ENCODE results near the gene CPT1A.

Gene CPT1A

GRCh38 chr11:68852628-68853027 is 10.9 kb upstream of the CPT1A start:
- DNase-seq: no peak

GRCh38 chr11:68848429-68848828 is 6.7 kb upstream of the CPT1A start:
- no peak for DNase-seq

- DNase-seq: no peak
Measured at GRCh38 chr11:68847395-68847794, 5.7 kb upstream of the CPT1A start.

- DNase-seq: no peak
Measured at GRCh38 chr11:68845351-68846002, 3.8 kb upstream of the CPT1A start.

GRCh38 chr11:68844801-68845200 is 3.1 kb upstream of the CPT1A start:
- no peak for DNase-seq

- DNase-seq: no peak
Measured at GRCh38 chr11:68844376-68844775, 2.7 kb upstream of the CPT1A start.

GRCh38 chr11:68843703-68844312 is 2.1 kb upstream of the CPT1A start:
- no peak for DNase-seq

GRCh38 chr11:68843052-68843561 is 1.4 kb upstream of the CPT1A start:
- DNase-seq: no peak

GRCh38 chr11:68842427-68843051 is 823 bp upstream of the CPT1A start:
- DNase-seq: no peak

- DNase-seq: no peak
Measured at GRCh38 chr11:68840661-68841653, 759 bp downstream of the CPT1A start.

GRCh38 chr11:68839911-68840641 is 1.6 kb downstream of the CPT1A start:
- DNase-seq: no peak

GRCh38 chr11:68839054-68839865 is 2.5 kb downstream of the CPT1A start:
- peak; percentile 81 for DNase-seq

- DNase-seq: no peak
Measured at GRCh38 chr11:68838572-68838964, 3.1 kb downstream of the CPT1A start.

- DNase-seq: no peak
Measured at GRCh38 chr11:68837583-68838571, 3.8 kb downstream of the CPT1A start.

- no peak for DNase-seq
Measured at GRCh38 chr11:68835749-68836148, 6.0 kb downstream of the CPT1A start.

GRCh38 chr11:68835328-68835727 is 6.4 kb downstream of the CPT1A start:
- no peak for DNase-seq

GRCh38 chr11:68832476-68833181 is 9.1 kb downstream of the CPT1A start:
- no peak for DNase-seq

- DNase-seq: no peak
Measured at GRCh38 chr11:68831124-68831523, 10.6 kb downstream of the CPT1A start.

- no peak for DNase-seq
Measured at GRCh38 chr11:68829581-68829980, 12.1 kb downstream of the CPT1A start.
